ENCODE measurements around the gene CD83.

Gene CD83

GRCh38 chr6:14123386-14124111 lies 6.0 kb downstream of the CD83 start:
- DNase-seq = peak in 1 of 58 donors; percentile 22

- no peak for DNase-seq
These were observed 7.8 kb downstream of the CD83 start for GRCh38 chr6:14125346-14125745.

GRCh38 chr6:14126191-14126590 lies 8.6 kb downstream of the CD83 start:
- DNase-seq = peak in 14 of 58 donors; percentile 2 to 31 (median 11)

- no peak for DNase-seq
These were observed 10.0 kb downstream of the CD83 start for GRCh38 chr6:14127611-14128010.

- peak in 1 of 58 donors; percentile 8 for DNase-seq
These were observed 10.4 kb downstream of the CD83 start for GRCh38 chr6:14128012-14128411.

GRCh38 chr6:14128746-14129145 lies 11.2 kb downstream of the CD83 start:
- no peak for DNase-seq

GRCh38 chr6:14129575-14129974 lies 12.0 kb downstream of the CD83 start:
- peak in 48 of 58 donors; percentile 4 to 75 (median 30) for DNase-seq

GRCh38 chr6:14130435-14131075 lies 13.0 kb downstream of the CD83 start:
- DNase-seq = no peak

GRCh38 chr6:14131579-14131978 lies 14.0 kb downstream of the CD83 start:
- DNase-seq = no peak

GRCh38 chr6:14132244-14132920 lies 14.8 kb downstream of the CD83 start:
- DNase-seq = no peak

- DNase-seq = no peak
These were observed 15.3 kb downstream of the CD83 start for GRCh38 chr6:14132921-14133275.

- DNase-seq = no peak
These were observed 16.8 kb downstream of the CD83 start for GRCh38 chr6:14134211-14134910.

- peak in 1 of 58 donors; percentile 12 for DNase-seq
These were observed 18.4 kb downstream of the CD83 start for GRCh38 chr6:14135893-14136539.

- no peak for DNase-seq
These were observed 21.2 kb downstream of the CD83 start for GRCh38 chr6:14138701-14139215.

GRCh38 chr6:14141351-14142062 lies 23.9 kb downstream of the CD83 start:
- DNase-seq = no peak

GRCh38 chr6:14142063-14142450 lies 24.5 kb downstream of the CD83 start:
- DNase-seq = no peak

GRCh38 chr6:14142511-14143223 lies 25.1 kb downstream of the CD83 start:
- DNase-seq = no peak

GRCh38 chr6:14143305-14143704 lies 25.7 kb downstream of the CD83 start:
- DNase-seq = no peak

- peak in 35 of 58 donors; percentile 3 to 55 (median 20) for DNase-seq
These were observed 27.1 kb downstream of the CD83 start for GRCh38 chr6:14144678-14145113.

Data from anterior cingulate cortex (tissue), 58 donors.